COLO668 (cell line): ENCODE results near the gene ZFHX3.
"Not testable (repeated sequence)": the region's sequence is repeated elsewhere in the genome, so short reads cannot be mapped to it uniquely, and the experiment has no call there.

Experiments used
- DNase-seq: peaks from one replicate; lab custom pipeline; 2025; ENCODE audit not compliant: unreplicated experiment; lab: John Stamatoyannopoulos, UW

ZFHX3 gene, protein sequence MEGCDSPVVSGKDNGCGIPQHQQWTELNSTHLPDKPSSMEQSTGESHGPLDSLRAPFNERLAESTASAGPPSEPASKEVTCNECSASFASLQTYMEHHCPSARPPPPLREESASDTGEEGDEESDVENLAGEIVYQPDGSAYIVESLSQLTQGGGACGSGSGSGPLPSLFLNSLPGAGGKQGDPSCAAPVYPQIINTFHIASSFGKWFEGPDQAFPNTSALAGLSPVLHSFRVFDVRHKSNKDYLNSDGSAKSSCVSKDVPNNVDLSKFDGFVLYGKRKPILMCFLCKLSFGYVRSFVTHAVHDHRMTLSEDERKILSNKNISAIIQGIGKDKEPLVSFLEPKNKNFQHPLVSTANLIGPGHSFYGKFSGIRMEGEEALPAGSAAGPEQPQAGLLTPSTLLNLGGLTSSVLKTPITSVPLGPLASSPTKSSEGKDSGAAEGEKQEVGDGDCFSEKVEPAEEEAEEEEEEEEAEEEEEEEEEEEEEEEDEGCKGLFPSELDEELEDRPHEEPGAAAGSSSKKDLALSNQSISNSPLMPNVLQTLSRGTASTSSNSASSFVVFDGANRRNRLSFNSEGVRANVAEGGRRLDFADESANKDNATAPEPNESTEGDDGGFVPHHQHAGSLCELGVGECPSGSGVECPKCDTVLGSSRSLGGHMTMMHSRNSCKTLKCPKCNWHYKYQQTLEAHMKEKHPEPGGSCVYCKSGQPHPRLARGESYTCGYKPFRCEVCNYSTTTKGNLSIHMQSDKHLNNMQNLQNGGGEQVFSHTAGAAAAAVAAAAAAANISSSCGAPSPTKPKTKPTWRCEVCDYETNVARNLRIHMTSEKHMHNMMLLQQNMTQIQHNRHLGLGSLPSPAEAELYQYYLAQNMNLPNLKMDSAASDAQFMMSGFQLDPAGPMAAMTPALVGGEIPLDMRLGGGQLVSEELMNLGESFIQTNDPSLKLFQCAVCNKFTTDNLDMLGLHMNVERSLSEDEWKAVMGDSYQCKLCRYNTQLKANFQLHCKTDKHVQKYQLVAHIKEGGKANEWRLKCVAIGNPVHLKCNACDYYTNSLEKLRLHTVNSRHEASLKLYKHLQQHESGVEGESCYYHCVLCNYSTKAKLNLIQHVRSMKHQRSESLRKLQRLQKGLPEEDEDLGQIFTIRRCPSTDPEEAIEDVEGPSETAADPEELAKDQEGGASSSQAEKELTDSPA (N-terminal part only)

DNA sequence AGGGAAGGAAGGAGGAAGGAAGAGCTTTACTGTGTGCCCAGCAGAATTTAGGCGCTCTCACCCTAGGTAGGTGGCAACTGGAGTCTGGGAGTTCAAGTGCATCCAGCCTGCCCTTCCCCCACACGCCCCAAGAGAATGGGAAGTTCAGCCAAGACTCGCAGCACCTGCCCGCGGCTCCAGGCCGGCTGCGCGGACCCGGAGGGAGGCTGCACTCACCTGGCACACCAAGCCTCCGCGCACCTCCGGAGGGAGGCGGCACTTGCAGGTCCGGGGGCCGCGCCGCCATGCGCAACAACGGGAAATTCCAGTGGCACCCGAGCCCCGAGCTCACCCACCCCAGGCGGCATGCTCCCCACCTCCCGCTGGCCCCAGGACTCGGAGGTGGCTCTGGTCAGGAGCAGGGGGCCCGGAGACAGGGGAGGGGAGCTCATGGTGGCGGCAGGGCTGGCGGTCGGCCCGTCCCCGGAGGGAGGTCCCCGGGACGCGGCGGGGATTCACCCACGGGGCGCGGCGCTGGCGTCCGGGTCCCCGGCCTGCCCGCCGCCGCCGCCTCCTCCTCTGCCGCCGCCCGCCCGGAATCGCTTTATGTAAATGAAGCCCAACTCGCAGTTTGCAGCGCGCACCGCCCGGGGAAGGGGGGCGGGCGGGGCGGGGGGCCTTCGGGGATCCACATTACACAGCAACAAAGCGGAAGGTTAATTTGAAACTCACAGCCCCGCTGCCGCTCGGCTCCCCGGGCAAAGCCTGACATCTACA lies at the start of gene ZFHX3:
Gene ZFHX3, minus strand, starts transcription at position 593 of the 756 bp plus-strand sequence. CDS start 87,983 bp downstream, outside the sequence.
- peak; percentile 87 for DNase-seq

DNA sequence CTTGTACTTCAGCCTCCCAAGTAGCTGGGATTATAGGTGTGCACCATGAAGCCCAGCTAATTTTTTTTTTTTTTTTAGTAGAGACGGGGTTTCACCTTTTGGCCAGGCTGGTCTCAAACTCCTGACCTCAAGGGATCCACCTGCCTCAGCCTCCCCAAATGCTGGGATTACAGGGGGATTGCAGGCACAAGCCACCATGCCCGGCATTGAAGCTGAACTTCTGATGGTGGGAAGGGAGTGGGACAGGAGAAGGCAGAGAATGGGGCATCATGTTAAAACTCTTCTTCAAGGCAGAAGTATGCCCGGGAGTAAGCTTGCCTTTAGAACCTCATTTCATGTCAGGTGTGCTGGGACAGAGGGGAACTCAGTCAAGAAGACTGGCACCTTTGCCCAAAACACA lies 48.6 kb upstream of the ZFHX3 start:
- DNase-seq, result no peak

DNA sequence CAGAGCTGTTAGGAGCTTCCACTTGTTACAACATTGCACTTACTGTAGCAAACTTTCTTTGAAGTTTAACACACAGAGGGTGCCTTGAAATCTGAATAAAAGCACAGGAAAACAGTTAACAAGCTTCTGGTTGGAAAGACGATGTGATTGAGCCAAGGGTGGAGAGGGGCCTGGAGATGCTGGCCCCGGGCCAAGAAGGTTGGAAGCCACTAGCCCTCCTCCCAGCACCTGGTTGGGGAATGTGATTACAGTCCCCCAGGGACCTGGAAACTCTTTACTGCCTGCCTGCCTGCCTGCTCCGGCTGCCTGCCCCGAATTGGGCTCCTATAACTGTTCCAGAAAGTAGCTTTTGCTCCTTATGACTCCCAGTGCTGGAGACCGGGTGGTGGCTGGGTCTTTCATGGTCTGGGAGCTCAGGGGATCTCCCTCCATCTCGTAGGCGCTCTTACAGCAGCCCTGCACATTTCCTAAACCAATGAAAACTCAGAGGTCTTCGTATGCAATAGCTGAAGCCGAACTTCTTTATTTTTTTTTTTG lies 48.0 kb upstream of the ZFHX3 start:
- DNase-seq, result peak; percentile 22

DNA sequence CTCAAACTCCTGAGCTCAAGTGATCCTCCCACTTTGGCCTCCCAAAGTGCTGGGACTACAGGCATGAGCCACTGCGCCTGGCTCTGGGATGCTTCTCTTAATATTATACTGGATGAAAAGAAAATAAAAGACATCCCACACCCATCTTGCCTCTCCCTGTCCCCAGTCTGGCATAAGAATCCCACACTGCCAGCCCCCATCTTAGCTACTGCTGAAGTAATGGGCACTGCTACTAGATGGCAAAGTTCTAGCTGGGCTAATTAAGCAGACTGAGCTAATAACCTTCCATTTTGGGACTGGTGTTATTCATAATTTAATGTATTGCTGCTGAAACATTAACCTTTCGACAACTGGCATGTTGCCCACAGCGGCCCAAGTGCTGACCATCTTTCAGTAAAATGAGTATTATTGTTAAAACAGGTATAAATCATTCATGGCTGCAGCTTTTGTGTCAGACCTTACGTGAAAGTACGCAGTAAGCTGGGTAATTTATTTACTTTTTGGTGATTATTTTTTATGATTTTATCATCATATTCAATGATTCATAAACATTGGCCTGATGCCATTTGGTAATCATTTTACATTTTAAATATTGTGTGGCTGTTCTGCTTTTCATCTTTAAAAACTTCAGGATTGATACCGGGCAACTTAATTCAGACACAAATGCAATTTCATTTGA lies 47.4 kb upstream of the ZFHX3 start:
- no peak for DNase-seq

DNA sequence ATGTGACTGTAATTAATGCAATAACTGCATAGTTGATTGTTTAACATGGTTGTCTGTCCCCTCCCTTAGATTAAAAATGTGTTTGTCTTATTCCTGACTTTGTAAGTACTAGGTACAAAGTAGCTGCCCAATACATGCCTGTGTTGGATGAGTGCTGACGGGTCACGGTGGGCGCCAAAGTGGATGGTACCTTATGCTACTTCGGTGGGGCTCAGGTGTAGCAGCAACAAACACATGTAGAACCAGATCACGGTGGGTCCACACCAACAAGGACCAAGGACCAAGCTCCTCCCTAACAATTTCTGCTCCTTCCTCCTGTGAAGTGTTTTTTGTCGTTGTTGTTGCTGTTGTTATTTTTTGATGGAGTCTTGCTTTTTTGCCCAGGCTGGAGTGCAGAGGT lies 46.4 kb upstream of the ZFHX3 start:
- no peak for DNase-seq

DNA sequence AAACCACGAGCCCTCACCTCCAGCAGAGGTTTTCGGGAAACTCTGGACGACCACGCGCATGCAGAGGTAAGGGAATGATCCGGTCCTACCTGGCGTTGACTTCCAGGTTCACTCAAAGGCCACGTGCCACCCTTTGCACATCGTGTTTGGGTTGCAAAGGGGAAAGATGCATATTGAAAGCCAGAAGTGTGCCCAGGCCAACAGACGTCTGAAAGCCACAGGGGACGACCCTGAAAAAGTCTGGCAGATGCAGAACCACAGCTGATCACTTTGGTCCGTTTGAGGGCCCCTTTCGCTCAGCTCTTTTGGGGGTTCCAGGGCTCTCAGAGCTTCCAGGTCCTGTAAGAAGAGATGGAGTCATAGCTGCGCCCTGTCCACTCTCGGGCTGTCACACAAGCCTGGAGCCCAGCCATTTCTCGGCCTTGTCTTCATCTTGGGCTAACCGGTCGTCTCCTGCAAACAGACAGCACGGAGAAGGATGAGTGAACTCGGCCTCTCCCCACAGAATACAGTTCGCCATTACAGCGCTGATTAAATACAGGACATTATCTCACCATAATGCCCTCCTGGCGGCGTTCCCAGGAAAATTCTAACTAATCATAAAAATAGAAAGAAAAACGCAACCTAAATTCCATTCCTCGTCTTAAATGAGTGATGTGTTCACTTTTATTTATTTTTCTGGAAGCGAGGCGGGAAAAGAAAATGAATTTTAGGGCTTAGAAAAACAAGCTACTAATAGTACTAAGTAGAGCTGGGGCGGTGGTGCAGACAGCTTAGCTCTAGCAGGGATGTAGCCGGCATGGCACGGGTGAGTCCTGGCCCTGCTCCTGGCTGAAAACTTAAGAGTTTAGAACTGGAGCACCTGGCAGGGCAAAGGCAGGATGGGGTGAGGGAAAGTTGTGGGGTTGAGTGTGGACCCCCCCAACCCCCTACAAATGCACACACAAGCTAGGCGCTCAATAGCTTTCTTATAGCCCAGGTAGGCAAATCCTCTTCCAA lies 45.5 kb upstream of the ZFHX3 start:
- DNase-seq, result no peak

DNA sequence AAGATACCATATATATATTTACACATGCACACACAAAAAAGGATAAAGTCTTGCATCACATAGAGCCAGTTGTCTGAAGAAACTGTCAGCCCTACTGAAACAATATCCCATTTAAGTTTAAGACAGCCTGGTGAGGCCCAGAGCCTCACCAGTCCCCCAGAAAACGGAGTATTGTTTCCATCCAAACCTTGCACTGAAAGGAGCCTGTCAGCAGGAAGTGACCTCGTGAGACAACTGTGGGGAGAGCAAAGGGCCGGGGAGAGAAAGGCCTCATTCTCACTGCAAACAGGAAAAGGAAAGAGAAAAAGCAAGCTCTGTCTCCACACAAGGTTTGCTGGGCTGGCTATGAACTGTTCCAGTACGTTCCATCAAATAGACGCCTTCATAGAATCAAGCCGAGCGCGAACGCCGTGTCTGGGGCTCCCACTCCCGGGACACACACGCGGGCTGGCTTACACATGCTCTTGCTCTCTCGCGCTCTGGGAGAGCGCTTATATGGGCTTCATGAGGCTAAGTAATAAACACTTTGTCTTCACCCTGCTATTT lies 44.4 kb upstream of the ZFHX3 start:
- no peak for DNase-seq

DNA sequence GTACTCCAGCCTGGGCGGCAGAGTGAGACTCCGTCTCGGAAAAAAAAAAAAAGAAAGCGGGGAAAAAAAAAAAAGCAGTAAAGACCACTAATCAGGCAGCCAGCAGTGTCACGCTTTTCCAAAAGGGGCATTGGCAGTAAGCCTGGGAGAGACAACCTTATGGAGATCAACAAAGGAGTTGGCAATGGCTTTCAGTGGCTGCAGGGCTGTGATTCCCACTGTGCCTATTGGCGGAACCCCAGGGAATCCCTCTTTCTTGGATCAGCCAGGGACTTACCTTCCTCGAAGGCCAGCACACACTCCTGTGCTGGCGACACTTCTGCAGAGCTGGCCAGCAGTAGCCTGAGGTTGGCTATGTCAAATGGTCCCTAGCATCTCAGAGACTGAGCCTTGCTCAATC lies 43.2 kb upstream of the ZFHX3 start:
- DNase-seq, result no peak

DNA sequence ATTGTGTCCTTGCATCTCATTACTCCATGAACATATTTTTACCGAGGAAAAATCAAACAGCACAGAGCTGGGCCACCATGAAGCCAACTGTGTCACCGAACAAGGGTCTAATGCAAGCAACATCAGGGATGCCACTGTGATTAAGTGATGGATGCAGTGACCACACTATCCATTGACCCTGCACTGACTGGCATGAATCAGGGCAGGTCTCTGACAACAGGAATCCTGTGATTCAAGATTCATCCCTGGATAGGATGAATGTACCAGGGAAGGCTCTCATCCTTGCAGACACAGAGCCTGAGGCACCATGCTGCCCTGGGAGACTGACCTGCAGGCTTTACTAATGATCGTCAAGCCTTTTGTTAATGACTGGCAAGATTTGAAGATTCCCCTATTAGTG lies 41.5 kb upstream of the ZFHX3 start:
- no peak for DNase-seq

DNA sequence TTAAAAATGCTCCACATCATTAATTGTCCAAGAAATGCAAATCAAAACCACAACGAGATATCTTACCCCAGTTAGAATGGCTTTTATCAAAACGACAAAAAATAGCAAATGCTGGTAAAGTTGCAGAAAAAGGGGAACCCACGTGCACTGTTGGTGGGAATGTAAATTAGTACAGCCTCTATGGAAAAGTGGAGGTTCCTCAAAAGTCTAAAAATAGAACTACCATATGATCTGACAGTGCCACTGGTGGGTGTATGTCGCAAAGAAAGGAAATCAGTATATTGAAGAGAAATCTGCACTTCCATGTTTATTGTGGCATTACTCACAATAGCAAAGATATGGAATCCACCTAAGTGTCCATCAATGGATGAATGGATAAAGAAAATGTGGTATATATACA lies 38.2 kb upstream of the ZFHX3 start:
- no peak for DNase-seq

DNA sequence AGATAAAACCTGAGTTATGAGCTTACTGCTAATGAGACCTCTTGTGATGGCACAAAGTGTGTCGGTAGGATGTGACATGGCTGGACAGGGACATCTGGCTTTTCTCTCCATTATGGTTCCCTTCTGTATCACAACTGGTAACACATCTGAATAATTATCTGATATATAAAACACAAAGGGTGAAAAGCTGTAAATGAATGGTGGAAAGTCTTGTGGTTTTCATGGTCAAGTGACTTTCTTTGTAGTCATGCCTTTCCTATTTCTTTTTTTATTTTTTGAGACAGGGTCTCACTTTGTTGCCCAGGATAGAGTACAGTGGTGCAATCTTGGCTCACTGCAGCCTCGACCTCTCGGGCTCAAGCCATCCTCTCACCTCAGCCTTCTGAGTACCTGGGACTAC lies 35.3 kb upstream of the ZFHX3 start:
- DNase-seq, result no peak

DNA sequence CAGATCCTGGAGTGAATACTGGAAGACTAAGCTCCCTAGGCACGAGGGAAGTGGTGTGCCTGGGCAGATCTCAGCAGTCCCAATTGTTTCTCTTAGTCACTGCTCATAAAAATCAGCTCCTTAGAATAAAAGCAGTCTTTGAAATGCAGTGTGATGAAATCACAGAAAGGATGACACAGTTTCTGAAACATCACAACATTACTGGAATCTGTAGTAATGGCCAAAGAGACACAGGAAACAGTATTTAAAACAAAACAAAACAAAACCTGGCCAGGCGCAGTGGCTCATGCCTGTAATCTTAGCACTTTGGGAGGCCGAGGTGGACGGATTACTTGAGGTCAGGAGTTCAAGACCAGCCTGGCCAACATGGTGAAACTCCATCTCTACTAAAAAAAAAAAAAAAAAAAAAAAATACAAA lies 34.7 kb upstream of the ZFHX3 start:
- DNase-seq, result not testable (repeated sequence)

DNA sequence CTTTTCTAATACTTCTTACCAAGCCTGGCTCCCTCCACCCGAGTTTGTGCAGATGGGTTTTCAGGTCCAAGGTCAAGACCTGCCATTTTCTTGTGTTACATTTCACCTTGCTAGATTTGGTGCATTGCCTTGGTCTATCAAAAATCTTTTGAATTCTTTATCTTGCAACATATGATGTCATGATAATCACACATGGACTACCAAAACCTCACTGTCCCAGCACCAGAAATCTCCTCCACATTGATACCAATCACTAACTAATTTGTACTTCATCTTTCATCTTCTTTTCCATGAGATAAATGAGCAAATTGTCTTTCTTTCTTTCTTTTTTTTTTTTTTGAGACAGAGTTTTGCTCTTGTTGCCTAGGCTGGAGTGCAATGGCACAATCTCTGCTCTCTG lies 33.0 kb upstream of the ZFHX3 start:
- DNase-seq, result no peak

DNA sequence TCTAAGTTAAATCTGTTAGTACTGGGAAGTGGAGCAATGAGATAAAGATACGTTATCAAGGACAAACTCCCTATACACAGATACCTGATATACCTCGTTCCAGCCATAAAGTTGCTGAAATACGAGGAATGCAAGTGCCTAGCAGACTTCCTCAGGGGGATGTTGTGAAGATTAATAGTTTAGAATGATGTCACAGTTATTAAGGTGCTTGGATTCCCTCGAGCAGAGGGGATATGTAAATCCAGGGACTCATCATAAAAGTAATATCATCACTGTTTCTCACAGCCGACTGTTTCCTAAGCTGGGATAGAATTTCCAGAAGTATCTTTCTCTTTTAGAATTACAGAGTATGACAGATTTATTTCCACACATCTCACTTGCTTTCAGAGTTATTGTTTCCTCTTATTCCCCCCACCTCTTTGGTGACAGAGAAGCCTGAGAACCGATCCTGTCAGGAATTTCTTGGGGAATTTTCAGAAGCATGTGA lies 28.4 kb upstream of the ZFHX3 start:
- DNase-seq, result no peak

DNA sequence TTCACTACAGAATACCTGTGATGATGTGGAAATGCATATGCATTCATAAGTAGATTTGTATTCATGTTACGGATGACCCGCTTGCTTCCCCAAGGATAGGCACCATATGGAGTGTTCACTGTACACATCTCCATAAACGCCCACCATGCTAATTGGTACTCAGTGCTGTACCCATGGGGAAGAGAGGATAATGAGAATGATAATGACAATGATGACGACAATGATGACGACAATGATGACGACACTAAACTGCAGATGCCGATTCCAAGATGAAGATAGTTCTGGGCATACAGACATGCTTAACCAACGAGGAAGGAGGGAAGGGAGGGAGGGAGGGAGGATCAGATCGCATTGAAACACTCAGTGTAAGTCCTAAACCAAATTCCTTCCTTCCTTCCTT lies 26.5 kb upstream of the ZFHX3 start:
- no peak for DNase-seq

DNA sequence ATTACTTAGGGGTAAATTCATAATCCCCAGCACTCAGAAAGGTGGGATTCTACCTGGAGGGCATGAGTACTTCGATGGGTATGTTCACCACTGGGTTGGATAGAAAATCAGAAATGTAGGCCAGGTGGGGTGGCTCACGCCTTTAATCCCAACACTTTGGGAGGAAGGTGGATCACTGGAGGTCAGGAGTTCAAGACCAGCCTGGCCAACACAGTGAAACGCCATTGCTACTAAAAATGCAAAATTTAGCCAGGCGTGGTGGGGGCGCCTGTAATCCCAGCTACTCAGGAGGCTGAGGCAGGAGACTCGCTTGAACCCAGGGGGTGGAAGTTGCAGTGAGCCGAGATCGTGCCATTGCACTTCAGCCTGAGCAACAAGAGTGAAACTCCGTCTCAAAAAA lies 24.1 kb upstream of the ZFHX3 start:
- DNase-seq, result not testable (repeated sequence)

DNA sequence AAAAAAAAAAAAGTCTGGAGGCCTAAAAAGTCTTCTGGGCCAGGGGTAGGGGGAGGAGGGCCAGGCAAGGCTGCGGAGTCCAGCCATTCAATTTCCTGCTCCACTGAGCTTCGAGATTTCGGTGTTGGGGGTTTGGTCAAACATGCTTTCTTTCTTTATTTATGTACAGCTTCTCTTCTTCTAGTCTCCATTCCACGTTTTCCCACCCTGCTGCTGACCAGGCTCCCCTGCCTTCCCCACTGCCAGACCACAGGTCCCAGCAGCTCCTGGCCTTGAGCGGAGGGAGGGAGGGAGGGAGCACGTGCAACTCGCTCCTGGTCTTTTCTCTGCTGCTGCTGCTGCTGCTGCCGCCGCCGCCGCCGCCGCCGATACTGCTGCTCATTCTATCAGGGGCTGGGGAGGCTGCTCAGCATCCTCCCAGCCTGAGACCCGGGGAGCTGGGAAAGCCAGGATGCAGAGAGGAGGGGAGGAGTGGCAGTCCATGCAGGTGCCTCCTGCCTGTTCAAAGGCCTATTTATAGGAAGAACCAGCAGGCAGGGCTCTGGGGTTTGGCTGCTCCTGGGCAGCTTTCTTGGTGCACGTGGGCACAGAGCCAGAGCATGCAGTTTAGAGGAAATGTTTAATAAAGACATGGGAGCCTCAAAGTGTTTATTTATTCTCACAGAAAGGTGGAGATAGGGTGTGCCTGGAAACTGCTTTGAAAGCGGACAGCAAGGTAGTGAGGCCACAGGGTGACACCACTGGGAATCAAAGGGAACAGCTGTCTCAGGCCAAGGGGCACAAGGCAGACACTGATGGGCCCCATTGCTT lies 23.4 kb upstream of the ZFHX3 start:
- peak; percentile 81 for DNase-seq
